ENCODE data around the gene IGF2R.

DNA sequence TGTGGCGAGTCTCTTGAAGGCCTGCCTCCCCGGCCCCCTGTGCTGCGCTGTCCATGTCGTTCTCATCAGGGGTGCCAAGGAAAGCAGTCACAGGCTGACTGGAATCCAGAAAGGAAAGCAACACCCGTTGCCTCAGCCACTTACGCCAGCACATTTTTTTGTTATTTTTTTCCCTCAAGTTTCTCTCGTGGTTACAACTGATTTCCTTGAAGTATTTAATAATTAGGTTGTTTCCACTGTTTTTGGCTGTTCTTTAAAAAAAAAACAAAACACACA lies 134.9 kb downstream of the IGF2R start:
- TF ChIP-seq TAF1 (IDR thresholded peaks at IDR 0.05; ENCODE audit: low read depth) (no peak), NFIC (IDR thresholded peaks at IDR 0.05) (no peak)

All from Ishikawa (cell line).